ENCODE measurements around the gene SLC26A8. TPM values are rescaled to one million over a fixed set of nuclear protein-coding genes. Genes with fewer than 3 reads are reported as not detected.
"Not testable (repeated sequence)": the region's sequence is repeated elsewhere in the genome, so short reads cannot be mapped to it uniquely, and the experiment has no call there.

SLC26A8 gene
- total RNA-seq, 1 experiment from 2014 or later, result 0.03 TPM

DNA sequence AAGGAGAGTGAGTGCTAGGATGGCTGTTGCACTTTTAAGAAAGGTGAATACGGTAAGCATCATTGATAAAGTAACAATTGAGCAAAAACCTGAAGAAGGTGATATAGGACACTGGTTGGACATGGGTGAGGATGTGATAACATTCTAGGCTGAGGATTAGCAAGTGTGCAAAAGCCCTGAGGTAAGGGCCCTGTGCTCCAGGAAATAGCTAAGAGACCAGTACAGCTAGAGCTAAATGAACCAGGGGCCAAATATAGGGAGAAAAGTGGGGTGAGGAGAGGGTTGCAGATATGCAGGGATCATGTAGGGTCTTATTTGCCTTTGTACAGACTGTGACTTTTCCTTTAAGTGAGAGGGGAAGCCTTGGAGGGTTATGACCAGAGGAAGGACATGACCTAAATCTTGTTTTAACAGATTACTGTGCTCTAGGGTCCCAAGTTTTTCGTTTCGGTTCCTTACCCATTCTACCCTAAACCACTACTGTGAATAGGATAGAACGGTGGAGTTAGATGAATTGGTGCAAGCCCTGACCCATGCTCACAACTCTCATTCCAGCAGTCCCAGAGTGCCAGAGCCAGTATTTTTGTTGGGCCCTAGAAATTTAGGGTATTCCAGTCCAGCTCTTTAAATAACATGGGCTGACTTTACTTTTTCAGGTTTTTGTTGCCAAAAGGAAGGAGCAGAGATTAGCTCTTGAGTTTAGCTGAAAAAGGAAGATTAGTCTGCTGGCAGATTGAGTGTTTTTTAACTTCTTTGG, 13.9 kb upstream of the SLC26A8 start:
- no peak for DNase-seq
- Histone ChIP-seq H3K4me3 (ENCODE audit: insufficient read depth, low read depth, low read length) (no peak overlapping the region), H3K27me3 (ENCODE audit: control insufficient read depth, insufficient read depth, low read length) (no peaks in the 10 kb centered on the region), H3K36me3 (replicated peaks; ENCODE audit: control insufficient read depth, insufficient read depth, low read length) (no peaks in the 10 kb centered on the region)

DNA sequence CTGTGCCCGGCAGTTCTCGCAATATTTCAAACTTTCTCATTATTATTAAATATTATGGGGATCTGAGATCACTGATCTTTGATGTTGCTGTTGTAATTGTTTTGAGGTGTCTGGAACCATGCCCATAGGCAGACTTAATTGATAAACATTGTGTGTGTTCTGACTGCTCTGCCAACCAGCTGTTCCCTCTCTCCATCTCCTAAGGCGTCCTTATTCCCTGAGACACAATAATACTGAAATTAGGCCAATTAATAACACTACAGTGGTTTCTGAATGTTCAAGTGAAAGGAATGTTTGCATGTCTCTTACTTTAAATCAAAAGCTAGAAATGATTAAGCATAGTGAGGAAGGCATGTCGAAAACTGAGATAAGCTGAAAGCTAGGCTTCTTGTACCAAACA, 10.8 kb upstream of the SLC26A8 start:
- Histone ChIP-seq H3K36me3 (replicated peaks; ENCODE audit: control insufficient read depth, insufficient read depth, low read length) (no peaks in the 10 kb centered on the region), H3K27me3 (ENCODE audit: control insufficient read depth, insufficient read depth, low read length) (no peaks in the 10 kb centered on the region), H3K4me3 (ENCODE audit: insufficient read depth, low read depth, low read length) (no peak overlapping the region)
- DNase-seq, result no peak

DNA sequence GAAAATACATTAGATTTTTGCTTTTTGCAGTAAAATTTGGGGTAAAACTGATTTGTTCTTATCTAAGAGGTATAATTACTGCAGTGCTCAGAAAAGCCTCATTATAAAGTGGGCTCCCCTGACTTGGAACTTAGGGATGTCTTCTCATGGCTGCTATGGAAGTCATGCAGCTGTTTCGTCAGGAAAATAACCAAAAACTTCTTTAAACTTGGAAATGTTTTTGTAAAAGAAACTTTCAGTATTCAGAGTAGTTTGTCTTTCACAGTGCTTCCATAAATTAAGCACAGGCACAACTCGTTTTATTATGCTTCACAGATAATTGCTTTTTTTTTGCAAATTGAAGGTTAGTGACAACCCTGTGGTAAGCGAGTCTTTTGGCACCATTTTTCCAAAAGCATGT, 10.0 kb upstream of the SLC26A8 start:
- DNase-seq, result no peak
- H3K4me3 ChIP-seq (ENCODE audit: insufficient read depth, low read depth, low read length), result no peak overlapping the region
- H3K27me3 ChIP-seq (ENCODE audit: control insufficient read depth, insufficient read depth, low read length), result no peaks in the 10 kb centered on the region
- no peaks in the 10 kb centered on the region for H3K36me3 ChIP-seq (replicated peaks; ENCODE audit: control insufficient read depth, insufficient read depth, low read length)

DNA sequence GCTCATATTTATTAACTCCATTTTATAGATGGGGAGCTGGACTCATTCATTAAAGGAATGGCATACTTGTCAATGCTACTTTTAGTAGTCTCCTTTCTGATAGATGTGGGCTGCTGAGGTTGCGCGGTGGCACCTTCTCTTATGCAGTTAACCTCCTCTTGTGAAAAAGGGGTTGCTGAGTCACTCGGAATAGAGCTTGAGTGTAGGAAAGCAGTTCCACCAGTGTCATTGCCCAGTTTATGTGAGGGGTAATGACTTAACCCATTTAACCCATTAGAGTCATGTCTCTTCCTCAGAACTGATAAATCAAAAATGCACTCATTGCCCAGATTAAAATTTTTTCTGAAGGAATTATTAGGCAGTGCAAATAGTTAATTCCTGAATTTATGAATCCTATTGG, 9.5 kb upstream of the SLC26A8 start:
- Histone ChIP-seq H3K4me3 (ENCODE audit: insufficient read depth, low read depth, low read length) (no peak overlapping the region), H3K27me3 (ENCODE audit: control insufficient read depth, insufficient read depth, low read length) (no peaks in the 10 kb centered on the region), H3K36me3 (replicated peaks; ENCODE audit: control insufficient read depth, insufficient read depth, low read length) (no peaks in the 10 kb centered on the region)
- no peak for DNase-seq

DNA sequence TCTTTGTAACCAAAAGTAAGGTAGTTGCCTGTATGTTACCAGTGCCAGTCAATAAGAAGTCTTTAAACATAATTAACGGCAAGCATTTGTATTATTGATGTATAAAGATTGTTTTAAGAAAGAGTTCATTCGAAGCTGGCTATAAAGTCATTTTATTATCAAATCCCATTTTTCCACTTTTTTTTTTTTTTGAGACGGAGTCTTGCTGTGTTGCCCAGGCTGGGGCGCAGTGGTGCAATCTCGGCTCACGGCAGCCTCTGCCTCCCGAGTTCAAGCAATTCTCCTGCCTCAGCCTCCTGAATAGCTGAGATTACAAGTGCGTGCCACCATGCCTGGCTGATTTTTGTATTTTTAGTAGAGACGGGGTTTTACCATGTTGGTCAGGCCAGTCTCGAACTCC, 8.7 kb upstream of the SLC26A8 start:
- not testable (repeated sequence) for H3K36me3 ChIP-seq (replicated peaks; ENCODE audit: control insufficient read depth, insufficient read depth, low read length); DNase-seq; H3K27me3 ChIP-seq (ENCODE audit: control insufficient read depth, insufficient read depth, low read length); H3K4me3 ChIP-seq (ENCODE audit: insufficient read depth, low read depth, low read length)

DNA sequence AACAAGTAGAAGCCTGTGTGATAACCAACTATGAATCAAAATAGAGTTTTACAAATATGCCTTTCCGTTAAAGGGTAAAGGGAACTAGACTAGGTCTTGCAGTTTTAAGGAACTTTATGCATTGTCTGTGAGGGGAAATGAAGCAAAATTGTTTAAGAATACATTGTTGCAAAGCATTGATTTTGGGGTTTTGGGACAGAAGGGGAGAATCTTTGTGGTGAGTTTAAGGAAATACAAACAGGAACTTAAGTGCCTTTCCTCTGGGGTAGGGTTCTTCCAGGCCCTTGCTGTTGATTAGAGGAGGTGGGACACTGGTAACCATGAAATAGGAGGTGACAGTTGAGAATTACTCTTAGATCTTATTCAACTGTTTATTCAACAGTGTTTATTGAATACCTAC, 7.8 kb upstream of the SLC26A8 start:
- Histone ChIP-seq H3K27me3 (ENCODE audit: control insufficient read depth, insufficient read depth, low read length) (no peaks in the 10 kb centered on the region), H3K4me3 (ENCODE audit: insufficient read depth, low read depth, low read length) (no peak overlapping the region), H3K36me3 (replicated peaks; ENCODE audit: control insufficient read depth, insufficient read depth, low read length) (no peaks in the 10 kb centered on the region)
- DNase-seq, result no peak

DNA sequence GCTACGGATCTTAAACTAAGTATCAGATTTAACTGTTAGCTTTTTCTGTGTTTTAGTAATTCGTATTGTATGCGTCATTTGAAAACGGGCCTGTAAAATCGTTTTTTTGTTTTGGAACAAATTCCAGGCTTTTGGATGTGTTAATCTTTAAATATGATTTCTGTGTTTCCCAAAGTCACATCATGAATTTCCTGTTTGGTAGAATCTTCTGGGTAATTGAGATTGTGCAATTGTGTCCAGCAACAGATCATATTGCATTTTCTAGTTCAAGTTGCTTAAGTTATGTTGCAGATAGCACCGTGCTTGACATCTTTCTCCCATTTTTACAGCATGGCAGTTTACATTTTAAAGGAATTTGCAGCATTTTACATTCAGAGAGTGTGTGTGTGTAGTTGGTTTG, 5.0 kb upstream of the SLC26A8 start:
- Histone ChIP-seq H3K27me3 (ENCODE audit: control insufficient read depth, insufficient read depth, low read length) (peaks cover 4% of the 10 kb centered on the region), H3K36me3 (replicated peaks; ENCODE audit: control insufficient read depth, insufficient read depth, low read length) (no peaks in the 10 kb centered on the region), H3K4me3 (ENCODE audit: insufficient read depth, low read depth, low read length) (no peak overlapping the region; the same call in 1 of the 2 replicates)
- DNase-seq, result no peak

DNA sequence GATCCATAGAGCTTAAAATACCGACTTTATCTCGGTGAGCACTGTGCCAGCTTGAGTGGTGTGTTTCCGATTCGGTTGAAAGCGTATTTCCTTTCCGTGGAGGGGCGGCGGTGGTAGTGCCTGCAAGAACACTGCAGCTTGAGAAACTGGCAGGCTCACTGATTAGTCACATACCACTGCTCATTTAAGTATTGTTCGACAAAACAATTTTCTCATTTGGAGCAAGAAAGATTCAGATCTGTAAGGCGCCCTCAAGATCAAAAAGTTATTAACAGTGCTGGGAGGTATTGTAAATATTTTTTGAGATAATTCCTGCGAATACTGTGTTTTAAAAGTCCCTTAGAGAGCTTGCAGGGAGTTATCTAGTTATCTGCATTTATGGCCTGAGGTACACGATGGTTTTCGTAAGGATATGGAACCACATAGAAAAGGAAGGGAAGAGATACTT, 4.5 kb upstream of the SLC26A8 start:
- H3K36me3 ChIP-seq (replicated peaks; ENCODE audit: control insufficient read depth, insufficient read depth, low read length), result no peaks in the 10 kb centered on the region
- H3K27me3 ChIP-seq (ENCODE audit: control insufficient read depth, insufficient read depth, low read length), result peaks cover 6% of the 10 kb centered on the region
- H3K4me3 ChIP-seq (ENCODE audit: insufficient read depth, low read depth, low read length), result peak overlapping the region; percentile 93
- DNase-seq, result peak; percentile 42

DNA sequence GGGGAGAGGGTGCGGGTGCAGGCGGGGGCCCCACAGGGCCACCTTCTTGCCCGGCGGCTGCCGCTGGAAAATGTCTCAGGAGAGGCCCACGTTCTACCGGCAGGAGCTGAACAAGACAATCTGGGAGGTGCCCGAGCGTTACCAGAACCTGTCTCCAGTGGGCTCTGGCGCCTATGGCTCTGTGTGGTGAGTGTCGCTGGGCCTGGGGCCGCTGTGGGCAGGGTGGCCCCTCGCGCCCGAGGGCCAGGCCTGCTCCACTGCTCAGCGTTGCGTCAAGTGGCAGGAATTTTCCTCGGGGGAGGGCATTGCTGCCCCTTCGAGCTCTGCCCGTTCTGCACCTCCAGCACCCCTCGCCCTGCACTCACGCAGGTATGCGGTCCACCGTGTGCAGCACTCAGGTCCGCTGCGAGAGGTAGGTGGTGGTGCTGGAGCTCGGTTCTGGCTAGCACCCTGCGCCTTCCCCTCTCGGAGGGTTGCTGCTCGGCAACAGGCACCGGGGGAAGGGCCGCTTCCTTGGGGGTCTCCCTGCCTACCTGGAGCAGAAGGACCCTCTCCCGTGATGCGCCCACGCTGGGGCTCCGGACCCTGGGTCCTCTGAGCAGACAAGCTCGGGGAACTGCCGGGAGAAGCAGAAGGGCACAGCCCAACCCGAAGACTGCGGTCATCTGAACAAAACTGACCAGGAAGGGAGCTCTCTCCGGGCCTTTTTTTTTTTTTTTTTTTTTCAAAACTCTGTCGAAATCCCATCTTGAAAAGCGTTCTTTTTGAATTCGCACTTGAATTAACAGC, 3.8 kb upstream of the SLC26A8 start:
- no peaks in the 10 kb centered on the region for H3K36me3 ChIP-seq (replicated peaks; ENCODE audit: control insufficient read depth, insufficient read depth, low read length)
- peaks cover 6% of the 10 kb centered on the region for H3K27me3 ChIP-seq (ENCODE audit: control insufficient read depth, insufficient read depth, low read length)
- H3K4me3 ChIP-seq (ENCODE audit: insufficient read depth, low read depth, low read length), result peak overlapping the region; percentile 93
- peak; percentile 52 for DNase-seq

DNA sequence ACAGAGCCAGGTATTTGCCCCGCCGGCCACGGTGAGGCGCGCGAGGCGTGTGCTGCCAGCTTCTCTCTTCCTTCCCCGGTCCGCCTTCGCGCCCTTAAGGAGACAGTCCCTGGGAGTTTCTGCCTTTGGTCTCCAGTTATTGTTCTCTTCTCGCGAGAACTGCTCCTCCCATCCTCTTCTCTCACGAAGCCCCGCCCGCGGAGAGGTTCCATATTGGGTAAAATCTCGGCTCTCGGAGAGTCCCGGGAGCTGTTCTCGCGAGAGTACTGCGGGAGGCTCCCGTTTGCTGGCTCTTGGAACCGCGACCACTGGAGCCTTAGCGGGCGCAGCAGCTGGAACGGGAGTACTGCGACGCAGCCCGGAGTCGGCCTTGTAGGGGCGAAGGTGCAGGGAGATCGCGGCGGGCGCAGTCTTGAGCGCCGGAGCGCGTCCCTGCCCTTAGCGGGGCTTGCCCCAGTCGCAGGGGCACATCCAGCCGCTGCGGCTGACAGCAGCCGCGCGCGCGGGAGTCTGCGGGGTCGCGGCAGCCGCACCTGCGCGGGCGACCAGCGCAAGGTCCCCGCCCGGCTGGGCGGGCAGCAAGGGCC, 3.2 kb upstream of the SLC26A8 start, which contains the start of gene MAPK14:
MAPK14 (plus strand) TSS at position 308 of the 587 bp plus-strand sequence. CDS start 350 bp downstream, outside the sequence.
- DNase-seq, result peak; percentile 95
- peaks cover 6% of the 10 kb centered on the region for H3K27me3 ChIP-seq (ENCODE audit: control insufficient read depth, insufficient read depth, low read length)

DNA sequence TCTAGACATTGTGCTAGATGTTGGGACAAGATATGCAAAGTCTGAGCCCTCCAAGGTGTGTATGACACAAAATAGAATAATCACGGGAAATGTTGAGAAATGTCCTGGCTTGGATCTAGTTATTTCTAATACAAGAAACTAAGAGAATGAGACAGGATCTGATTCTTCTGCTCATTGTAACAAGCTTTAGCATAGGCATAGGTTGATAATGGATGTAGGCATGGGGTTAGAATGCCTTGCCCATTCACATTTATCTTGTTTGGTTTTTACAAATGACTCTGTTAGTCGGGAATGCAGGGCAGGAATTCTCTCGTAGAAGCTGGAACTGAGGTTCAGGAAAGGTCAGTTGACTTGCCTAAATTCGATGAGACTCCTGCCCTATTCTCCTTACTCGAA, 1.5 kb upstream of the SLC26A8 start:
- no peaks in the 10 kb centered on the region for H3K36me3 ChIP-seq (replicated peaks; ENCODE audit: control insufficient read depth, insufficient read depth, low read length)
- peaks cover 6% of the 10 kb centered on the region for H3K27me3 ChIP-seq (ENCODE audit: control insufficient read depth, insufficient read depth, low read length)
- peak; percentile 15 for DNase-seq
- H3K4me3 ChIP-seq (ENCODE audit: insufficient read depth, low read depth, low read length), result no peak overlapping the region

More for the DNA sequence above, 3.2 kb upstream of the SLC26A8 start, which contains the start of gene MAPK14:
- no peaks in the 10 kb centered on the region for H3K36me3 ChIP-seq (replicated peaks; ENCODE audit: control insufficient read depth, insufficient read depth, low read length)
- peak within 1 kb of the TSS; percentile 93 for H3K4me3 ChIP-seq (ENCODE audit: insufficient read depth, low read depth, low read length)

DNA sequence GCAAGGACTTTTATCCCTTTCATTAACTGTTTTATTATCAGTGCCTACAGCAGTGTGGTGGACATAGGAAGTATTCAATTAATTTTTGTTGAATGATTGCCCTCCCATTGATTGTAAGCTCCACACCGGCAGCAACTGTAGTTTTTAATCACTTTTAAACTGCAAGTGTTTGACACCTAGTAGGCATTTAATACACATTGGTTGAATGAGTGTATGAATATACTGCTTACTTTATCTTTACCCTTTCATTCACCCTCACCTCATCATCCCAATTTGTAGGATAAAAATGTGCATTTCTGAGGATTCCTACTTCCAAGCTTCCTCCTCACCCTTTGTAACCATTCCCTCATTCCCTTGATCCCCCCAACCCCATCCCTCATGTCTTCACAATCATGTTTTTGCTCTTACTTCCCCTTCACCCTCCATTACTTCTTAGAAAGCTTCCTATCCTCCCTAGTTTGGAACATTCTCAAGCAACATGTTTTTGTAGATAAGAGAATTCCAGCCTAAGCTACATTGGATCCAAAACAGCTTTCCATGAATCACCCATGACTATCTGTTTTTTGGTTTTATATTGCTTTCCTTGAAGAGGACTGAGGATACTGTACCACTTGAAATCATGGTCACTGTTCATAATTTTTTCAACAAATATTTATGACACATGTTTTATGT, 955 bp upstream of the SLC26A8 start:
- DNase-seq, result no peak
- H3K4me3 ChIP-seq (ENCODE audit: insufficient read depth, low read depth, low read length), result no peak overlapping the region
- H3K36me3 ChIP-seq (replicated peaks; ENCODE audit: control insufficient read depth, insufficient read depth, low read length), result no peaks in the 10 kb centered on the region
- H3K27me3 ChIP-seq (ENCODE audit: control insufficient read depth, insufficient read depth, low read length), result peaks cover 6% of the 10 kb centered on the region

DNA sequence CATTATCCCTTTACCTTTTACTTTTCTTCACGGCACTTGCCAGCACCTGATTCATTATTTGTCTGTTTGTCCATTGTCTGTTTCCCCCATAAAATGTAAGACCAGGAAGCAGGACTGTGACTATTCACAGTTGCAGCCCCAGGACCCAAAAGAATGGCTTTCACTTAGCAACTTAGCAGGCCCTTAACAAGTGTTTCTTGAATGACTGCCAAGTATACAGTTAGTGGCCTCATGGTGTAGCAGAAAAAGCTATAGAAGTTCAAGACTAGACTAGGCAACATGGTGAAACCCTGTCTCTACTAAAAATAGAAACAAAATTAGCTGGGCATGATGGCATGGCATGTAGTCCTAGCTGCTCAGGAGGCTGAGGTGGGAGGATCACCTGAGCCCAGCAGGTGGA, 4.3 kb downstream of the SLC26A8 start:
- no peak for DNase-seq
- H3K36me3 ChIP-seq (replicated peaks; ENCODE audit: control insufficient read depth, insufficient read depth, low read length), result no peaks in the 10 kb centered on the region
- peaks cover 6% of the 10 kb centered on the region for H3K27me3 ChIP-seq (ENCODE audit: control insufficient read depth, insufficient read depth, low read length)
- no peak overlapping the region for H3K4me3 ChIP-seq (ENCODE audit: insufficient read depth, low read depth, low read length)

DNA sequence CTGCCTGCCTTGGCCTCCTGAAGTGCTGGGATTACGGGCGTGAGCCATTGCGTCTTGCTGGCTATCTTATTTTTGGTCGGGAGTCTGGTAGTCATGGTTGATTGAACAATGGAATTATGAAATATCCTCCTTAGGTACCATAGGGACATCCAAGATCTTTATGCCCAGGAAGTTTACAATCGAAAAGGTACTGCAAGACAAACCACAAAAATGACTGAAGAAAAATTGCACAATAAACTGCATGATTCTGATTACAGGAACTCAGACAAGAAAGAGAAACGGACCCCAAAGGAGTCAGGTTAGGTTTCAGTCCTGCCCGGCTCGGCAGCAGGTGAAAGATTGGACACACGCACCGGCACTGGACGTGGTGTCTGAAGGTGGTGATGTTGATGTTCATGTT, 5.3 kb downstream of the SLC26A8 start:
- no peak overlapping the region for H3K4me3 ChIP-seq (ENCODE audit: insufficient read depth, low read depth, low read length)
- peaks cover 2% of the 10 kb centered on the region; the same call in 1 of the 2 replicates for H3K27me3 ChIP-seq (ENCODE audit: control insufficient read depth, insufficient read depth, low read length)
- H3K36me3 ChIP-seq (replicated peaks; ENCODE audit: control insufficient read depth, insufficient read depth, low read length), result no peaks in the 10 kb centered on the region
- DNase-seq, result no peak

Data from H7 (cell line).